ES-I3 (cell line): Measurements from ENCODE around the gene VWC2.
"Not testable (repeated sequence)": the region's sequence is repeated elsewhere in the genome, so short reads cannot be mapped to it uniquely, and the experiment has no call there.

Source experiments
- H3K36me3 ChIP-seq: 2 replicates; pipeline ENCODE4 v1.6.1; 2013; ENCODE audit warnings: mild to moderate bottlenecking, low read length, control low read depth, moderate library complexity; ENCODE audit not compliant: insufficient read depth
- H3K4me1 ChIP-seq: 2 replicates; pipeline ENCODE4 v1.6.1; 2013; ENCODE audit warnings: mild to moderate bottlenecking, control low read depth, low read length; ENCODE audit not compliant: insufficient read depth
- H3K9ac ChIP-seq: 2 replicates; pipeline ENCODE4 v1.6.1; 2013; ENCODE audit warnings: low read depth, mild to moderate bottlenecking, low read length, moderate library complexity
- H3K9me3 ChIP-seq: 2 replicates; pipeline ENCODE4 v1.6.1; 2013; ENCODE audit warnings: mild to moderate bottlenecking, low read length, moderate library complexity; ENCODE audit not compliant: control insufficient read depth, insufficient read depth

Gene VWC2

DNA sequence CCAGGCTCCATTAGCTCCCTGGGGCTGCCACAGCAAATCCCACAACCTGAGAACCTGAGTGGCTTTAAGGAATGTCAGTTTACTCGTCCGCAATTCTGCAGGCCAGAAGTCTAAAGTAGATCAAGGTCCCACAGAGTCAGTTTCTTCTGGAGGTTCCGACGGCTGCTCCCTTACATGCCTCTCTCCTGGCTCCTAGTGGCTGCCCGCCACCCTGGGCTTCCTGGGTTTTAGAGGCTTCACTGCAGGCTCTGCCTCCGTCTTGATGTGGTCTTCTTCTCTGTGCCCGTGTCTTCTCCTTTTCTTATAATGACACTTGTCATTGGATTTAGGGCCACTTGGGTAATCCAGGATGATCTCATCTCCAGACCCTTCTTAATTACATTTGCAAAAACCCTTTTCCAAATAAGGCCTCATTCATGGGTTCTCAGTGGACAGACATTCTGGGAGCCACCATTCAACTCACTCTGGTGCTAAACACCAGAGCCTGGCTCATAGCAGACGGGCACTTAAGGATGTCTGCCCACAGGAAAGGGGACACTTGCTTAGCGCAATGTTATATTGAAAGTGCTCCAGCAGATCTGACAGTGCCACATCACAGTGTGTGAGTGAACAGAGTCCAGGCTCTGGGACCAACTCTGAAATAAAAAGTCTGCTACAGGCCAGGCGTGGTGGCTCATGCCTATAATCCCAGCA lies 77.6 kb downstream of the VWC2 start:
- Histone ChIP-seq H3K9me3 (no peaks in the 10 kb centered on the region), H3K36me3 (no peaks in the 10 kb centered on the region), H3K9ac (no peak overlapping the region), H3K4me1 (peaks cover 7% of the 10 kb centered on the region; the same call in 1 of the 2 replicates)

DNA sequence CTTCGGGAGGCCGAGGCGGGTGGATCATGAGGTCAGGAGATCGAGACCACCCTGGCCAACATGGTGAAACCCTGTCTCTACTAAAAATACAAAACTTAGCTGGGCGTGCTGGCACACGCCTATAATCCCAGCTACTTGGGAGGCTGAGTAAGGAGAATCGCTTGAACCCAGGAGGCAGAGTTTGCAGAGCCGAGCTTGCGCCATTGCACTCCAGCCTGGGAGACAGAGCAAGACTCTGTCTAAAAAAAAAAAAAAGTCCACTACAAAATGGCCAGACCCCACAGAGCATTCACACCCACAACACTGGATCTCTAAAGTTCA lies 78.1 kb downstream of the VWC2 start:
- not testable (repeated sequence) for H3K9ac ChIP-seq, H3K36me3 ChIP-seq, H3K9me3 ChIP-seq
- H3K4me1 ChIP-seq, result peaks cover 10% of the 10 kb centered on the region; the same call in 1 of the 2 replicates

DNA sequence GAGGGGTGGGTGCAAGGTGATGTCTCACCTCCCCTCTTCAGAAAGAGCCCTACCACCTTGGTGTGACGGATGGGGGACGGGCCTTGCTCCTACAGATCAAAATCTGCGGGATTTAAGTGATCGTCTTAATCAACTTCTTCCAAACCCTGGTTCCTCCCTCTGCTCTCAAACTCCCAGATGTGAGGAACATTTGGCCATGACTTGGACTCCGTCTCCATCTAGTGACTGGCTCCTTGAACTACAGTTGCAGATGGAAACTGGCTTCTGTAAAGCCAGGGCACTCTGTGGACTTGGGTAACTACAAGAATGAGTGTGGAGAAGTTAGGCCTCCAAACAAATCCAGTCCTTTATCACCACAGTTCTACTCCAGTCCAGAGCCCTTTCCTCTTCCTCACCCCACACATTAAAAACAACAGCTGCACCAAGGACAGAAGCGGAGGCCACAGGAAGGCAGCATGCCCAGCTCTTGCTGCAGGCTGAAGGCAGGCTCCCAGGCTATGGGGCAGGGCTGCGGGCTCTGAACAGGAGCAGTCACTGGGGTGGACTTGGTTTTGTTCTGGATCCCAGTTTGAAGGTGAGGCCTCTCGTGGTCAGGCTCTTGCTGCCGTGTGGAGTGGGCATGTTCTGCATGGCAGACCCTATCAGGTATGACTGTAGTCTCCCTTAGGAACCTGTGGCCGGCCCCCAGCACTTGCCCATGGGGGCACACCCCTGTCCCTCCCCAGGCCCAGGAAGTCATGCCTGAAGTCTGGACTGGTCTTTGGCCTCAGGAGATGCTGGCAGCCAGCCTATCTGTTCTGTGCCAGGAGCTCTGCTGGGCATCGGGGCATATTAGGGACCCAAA lies 79.4 kb downstream of the VWC2 start:
- H3K4me1 ChIP-seq, result peaks cover 10% of the 10 kb centered on the region; the same call in 1 of the 2 replicates
- no peaks in the 10 kb centered on the region for H3K9me3 ChIP-seq
- H3K9ac ChIP-seq, result no peak overlapping the region
- no peaks in the 10 kb centered on the region for H3K36me3 ChIP-seq

- Histone ChIP-seq H3K9me3 (no peaks in the 10 kb centered on the region), H3K36me3 (no peaks in the 10 kb centered on the region), H3K9ac (no peak overlapping the region), H3K4me1 (peaks cover 10% of the 10 kb centered on the region; the same call in 1 of the 2 replicates)
Measured at GRCh38 chr7:49855281-49855980, 82.0 kb downstream of the VWC2 start.

DNA sequence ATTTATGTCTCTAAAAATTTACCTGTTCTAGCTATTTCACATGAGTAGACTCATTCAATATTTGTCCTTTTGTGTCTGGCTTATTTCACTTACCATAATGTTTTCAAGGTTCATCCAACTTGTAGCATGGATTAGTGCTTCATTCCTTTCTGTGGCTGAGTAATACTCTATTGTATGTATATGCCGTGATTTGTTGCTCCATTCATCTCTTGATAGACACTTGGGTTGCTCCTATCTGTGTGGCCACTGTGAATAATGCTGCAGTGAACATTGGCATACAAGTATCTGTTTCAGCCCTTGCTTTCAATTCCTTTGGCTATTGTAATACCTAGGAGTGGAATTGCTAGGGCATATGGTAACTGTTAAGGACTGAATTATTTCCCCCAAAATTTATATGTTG lies 86.9 kb downstream of the VWC2 start:
- Histone ChIP-seq H3K9me3 (no peaks in the 10 kb centered on the region), H3K4me1 (peaks cover 10% of the 10 kb centered on the region; the same call in 1 of the 2 replicates), H3K9ac (no peak overlapping the region), H3K36me3 (no peaks in the 10 kb centered on the region)

DNA sequence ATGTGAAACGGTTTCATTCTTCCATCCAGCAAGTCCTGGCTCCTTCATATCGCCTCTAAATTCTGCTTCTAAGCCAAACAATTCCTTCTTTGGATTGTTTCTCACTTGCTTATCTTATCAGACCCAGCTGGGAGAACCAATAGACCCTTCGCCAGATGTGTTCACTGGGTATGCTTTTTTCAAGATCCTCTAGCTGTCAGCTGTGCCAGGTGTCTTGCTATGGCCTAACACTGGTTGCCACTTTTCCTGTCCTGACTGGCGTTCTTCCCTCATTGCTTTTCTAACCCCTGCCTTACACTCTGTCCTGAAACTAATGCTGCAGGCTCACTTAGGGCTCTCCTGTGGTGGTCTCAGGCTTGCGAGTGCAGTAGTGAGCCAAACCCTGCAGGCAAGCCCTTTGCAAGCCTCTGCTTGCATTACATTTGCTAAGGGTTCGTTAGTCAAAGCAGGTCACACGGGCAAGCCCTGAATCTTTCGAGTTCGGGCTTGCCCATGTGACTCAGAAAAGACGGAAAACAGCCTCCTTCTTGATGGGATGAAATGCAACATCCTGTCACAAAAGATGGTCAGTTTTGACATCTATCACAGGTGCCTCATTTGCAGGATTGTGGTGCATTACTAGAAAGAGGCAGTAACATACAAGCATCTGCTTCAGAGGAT lies 92.8 kb downstream of the VWC2 start:
- H3K4me1 ChIP-seq, result peaks cover 9% of the 10 kb centered on the region
- H3K9ac ChIP-seq, result no peak overlapping the region
- H3K9me3 ChIP-seq, result no peaks in the 10 kb centered on the region
- H3K36me3 ChIP-seq, result no peaks in the 10 kb centered on the region

- Histone ChIP-seq H3K9me3 (no peaks in the 10 kb centered on the region), H3K9ac (no peak overlapping the region), H3K4me1 (peaks cover 9% of the 10 kb centered on the region), H3K36me3 (no peaks in the 10 kb centered on the region)
Measured at GRCh38 chr7:49866910-49867309, 93.5 kb downstream of the VWC2 start.

DNA sequence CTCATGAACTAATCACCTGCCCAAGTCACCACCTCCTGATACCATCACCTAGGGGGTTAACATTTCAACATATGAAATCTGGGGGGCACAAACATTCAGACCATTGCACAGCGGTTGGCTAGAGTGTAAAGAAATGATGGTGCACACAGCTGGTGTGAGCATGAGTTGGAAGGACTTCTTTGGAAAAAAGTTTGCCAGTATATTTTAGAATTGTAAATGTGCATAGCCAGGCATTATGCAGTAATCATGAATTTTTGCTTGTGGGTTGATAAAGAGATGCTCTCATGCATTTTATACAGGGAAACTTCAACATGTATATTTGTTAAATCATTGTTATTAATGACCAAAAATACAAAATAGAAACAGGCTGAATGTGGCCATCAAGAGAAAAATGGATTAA lies 100.0 kb downstream of the VWC2 start:
- H3K9me3 ChIP-seq, result no peaks in the 10 kb centered on the region
- H3K9ac ChIP-seq, result no peak overlapping the region

GRCh38 chr7:49875336-49875735 lies 101.9 kb downstream of the VWC2 start:
- no peaks in the 10 kb centered on the region for H3K36me3 ChIP-seq
- H3K9ac ChIP-seq, result no peak overlapping the region
- no peaks in the 10 kb centered on the region for H3K4me1 ChIP-seq
- no peaks in the 10 kb centered on the region for H3K9me3 ChIP-seq

More for the DNA sequence above, 100.0 kb downstream of the VWC2 start:
- H3K4me1 ChIP-seq, result no peaks in the 10 kb centered on the region
- no peaks in the 10 kb centered on the region for H3K36me3 ChIP-seq

- Histone ChIP-seq H3K9ac (no peak overlapping the region), H3K9me3 (no peaks in the 10 kb centered on the region), H3K36me3 (no peaks in the 10 kb centered on the region), H3K4me1 (no peaks in the 10 kb centered on the region)
Measured at GRCh38 chr7:49876202-49876601, 102.8 kb downstream of the VWC2 start.

- H3K9me3 ChIP-seq, result no peaks in the 10 kb centered on the region
- H3K4me1 ChIP-seq, result no peaks in the 10 kb centered on the region
- H3K9ac ChIP-seq, result no peak overlapping the region
- H3K36me3 ChIP-seq, result no peaks in the 10 kb centered on the region
Measured at GRCh38 chr7:49878089-49878488, 104.7 kb downstream of the VWC2 start.

DNA sequence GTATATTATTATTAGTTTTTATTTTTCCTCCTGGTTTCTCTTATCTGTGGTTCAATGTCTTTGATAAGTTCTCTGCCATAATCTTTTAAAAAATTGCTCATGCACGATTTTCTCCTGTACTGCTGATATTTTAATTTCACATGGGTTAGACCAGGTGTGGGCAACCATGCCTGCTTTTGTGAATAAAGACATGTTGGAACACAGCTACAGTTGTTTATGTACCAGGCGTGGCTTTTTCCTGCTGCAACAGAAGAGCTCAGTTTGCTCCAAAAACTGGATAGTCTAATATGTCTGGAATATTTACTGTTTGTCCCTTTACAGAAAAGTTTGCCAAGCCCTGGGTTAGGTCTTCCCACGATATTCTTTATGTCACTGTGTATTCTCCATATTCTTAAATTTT lies 105.2 kb downstream of the VWC2 start:
- Histone ChIP-seq H3K36me3 (no peaks in the 10 kb centered on the region), H3K9ac (no peak overlapping the region), H3K9me3 (no peaks in the 10 kb centered on the region), H3K4me1 (no peaks in the 10 kb centered on the region)

GRCh38 chr7:49883933-49884332 lies 110.5 kb downstream of the VWC2 start:
- Histone ChIP-seq H3K9ac (no peak overlapping the region), H3K36me3 (no peaks in the 10 kb centered on the region), H3K4me1 (no peaks in the 10 kb centered on the region), H3K9me3 (no peaks in the 10 kb centered on the region)

- Histone ChIP-seq H3K9me3 (no peaks in the 10 kb centered on the region), H3K9ac (no peak overlapping the region), H3K36me3 (no peaks in the 10 kb centered on the region), H3K4me1 (no peaks in the 10 kb centered on the region)
Measured at GRCh38 chr7:49885593-49886285, 112.3 kb downstream of the VWC2 start.
